DMS53 treated with DMSO at 0.1 percent for 48 hours (cell line): ENCODE data around the gene TMCC3.
"Not testable (repeated sequence)": the region's sequence is repeated elsewhere in the genome, so short reads cannot be mapped to it uniquely, and the experiment has no call there.

ENCODE experiments used
- DNase-seq: peaks from one replicate; lab custom pipeline; 2025; ENCODE audit not compliant: unreplicated experiment; lab: John Stamatoyannopoulos, UW

TMCC3 gene

DNA sequence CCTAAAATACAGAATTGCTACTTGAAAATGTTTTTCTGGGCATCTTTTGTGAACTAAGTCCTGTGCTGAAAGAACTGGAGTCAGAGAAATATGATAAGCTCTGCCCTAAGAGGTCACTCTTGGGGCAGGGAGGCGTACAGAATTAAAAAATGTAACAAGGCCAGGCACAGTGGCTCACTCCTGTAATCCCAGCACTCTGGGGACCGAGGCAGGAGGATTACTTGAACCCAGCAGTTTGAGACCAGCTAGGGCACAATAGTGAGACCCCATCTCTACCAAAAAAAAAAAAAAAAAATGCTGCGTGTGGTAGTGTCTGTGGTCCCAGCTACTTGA lies 46.0 kb downstream of the TMCC3 start:
- DNase-seq, result no peak

DNA sequence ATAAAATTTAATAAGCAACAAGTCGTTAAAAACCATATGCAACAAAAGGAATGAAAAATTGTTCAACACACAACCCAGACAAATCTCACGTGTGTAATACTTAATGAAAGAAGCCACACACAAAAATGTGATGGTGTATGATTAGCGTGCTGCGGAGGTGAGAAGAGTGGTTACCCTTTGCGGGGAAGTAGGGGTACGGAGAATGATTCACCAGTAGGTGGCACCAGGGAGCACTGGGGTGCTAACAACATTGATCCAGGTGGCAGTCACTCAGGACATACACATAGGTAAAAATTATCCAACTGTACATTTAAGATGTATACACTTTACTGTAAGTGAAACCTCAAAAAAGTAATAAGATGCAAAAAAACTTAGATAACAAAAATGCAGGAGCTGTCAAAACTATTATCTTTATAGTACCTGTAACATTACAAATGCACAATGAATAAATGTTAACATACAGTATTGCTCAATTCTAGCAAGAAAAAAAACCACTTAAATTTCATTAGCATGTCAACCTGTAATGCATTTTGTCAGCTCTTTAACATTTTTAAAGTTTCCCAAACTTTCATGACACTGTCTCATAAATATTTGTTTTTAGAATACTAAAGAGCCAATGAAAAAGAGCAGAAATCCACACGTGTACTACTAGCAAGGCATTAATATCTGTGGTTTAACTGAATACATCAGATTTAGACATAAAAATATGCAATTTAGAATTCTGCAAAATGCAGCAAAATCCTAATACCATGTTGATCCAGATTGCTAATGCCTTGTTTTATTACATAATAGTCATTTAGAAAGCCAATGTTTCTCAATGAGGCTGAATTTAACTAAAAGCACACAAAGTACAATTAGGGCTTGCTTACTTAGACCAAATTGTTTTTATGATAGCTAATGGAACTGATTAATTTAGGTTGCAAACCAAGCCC lies 46.7 kb downstream of the TMCC3 start:
- peak; percentile 39 for DNase-seq

DNA sequence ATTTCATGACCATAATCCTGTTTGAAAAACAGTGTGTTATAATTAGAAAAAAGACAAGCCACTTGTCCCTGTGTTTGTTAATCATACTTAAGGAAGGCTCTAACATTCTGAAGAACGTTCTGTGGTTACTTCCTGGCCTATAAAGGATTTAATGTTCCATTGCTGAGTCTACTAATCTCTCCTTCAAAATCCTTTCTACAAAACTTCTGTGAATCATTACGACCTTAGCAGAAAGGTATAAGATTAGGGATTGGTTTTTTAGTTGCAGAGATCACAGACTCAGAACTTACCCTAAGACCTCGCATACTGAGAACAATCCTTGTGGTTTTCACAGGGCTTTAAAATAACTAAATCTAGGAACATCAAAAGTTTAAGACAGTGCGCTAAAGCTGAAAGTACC lies 48.3 kb downstream of the TMCC3 start:
- DNase-seq, result no peak

DNA sequence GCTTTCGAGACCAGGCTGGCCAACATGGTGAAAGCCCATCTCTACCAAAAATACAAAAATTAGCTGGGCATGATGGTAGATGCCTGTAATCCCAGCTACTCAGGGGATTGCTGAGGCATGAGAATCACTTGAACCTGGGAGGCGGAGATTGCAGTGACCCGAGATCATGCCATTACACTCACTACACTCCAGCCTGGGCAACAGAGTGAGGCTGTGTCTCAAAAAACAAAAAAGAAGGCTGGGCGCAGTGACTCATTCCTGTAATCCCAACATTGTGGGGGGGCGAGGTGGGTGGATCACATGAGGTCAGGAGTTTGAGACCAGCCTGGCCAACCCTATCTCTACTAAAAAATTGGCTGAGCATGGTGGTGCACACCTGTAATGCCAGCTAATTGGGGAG lies 49.0 kb downstream of the TMCC3 start:
- DNase-seq, result not testable (repeated sequence)

DNA sequence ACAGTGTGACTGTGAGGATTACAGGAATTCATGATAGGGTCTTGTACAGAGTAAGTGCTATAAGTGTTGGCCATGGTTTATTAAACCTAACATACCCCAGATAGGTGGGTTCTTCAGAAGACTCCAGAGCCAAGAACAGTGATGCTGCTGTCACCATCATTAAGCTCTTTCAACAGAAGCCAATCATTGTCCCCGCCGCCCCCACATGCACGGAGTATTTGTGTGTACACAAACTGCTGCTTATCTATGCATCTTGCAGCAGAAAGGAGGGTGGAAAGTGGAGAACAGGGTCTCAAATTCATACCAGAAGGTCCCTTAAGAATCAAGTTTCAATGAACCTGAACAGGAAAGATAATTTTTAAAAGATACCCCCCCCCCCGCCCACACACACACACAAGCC lies 51.2 kb downstream of the TMCC3 start:
- no peak for DNase-seq

DNA sequence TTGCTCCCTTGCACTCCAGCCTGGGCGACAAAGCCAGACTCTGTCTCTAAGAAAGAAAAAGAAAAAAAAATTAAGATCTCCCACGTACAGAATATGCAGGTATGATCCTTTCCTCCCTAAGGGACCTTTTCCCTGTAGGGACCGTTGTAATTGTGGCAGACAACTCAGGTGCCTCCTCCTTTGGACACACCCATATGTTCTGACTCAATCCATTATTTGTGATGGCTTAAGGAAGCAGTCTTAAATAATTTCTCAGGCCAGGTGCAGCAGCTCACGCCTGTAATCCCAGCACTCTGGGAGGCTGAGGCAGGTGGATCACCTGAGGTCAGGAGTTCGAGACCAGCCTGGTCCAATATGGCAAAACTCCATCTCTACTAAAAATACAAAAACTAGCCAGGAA lies 53.1 kb downstream of the TMCC3 start:
- peak; percentile 73 for DNase-seq

DNA sequence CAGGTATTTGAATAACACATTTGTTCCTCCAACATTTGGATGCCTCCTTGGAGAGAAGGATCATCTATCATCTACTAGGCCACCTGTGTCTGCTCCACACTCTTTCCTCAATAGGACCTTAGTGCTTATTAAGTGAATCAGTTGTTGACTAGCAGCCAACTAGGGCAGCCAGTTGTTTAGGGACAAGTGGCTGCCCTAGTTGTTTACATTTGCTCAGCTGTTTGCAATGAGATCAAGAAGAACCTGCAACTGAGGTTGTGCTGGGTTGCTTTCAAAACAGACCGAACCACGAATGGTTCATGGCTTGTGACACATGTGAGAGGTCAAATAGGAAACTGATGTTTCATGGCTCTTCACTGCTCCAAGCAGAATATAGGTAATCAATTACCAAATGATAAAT lies 53.8 kb downstream of the TMCC3 start:
- peak; percentile 95 for DNase-seq

DNA sequence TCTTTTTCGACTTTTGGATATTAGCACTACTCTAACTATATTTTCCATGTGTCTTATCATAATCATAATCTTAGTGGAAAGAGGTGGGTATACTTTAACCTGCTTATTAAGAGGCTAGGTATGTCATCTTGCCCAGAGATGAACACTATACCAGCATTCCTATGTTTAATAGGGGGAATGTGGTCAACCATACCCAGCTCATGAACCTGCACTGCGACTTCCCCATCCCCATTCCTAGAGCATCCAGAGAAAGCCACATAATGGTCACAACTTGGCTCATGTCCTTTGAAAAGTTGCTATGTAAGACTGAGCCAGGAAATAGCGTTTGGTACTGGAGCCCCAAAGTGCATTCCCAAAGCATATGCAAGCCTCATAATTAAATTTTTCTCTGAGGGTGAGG lies 55.2 kb downstream of the TMCC3 start:
- no peak for DNase-seq

DNA sequence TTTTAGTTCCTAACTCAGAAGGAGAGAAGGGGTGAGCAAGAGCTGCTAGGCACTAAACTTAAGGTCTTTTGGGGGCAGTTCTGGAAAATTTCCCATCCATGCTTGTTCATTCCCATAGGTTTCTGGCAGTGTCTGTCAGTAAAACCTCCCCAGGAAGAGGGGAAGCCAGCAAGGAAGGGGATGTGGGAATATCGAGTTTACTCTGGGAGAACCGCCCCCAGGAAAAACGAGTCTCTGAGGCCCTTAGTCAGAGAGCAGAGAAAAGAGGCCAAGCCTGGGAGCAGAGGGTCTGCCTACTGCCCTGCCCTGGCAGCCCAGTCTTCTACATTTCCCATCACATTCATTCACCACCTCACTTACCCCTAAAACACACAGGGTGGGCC lies 55.9 kb downstream of the TMCC3 start:
- no peak for DNase-seq

DNA sequence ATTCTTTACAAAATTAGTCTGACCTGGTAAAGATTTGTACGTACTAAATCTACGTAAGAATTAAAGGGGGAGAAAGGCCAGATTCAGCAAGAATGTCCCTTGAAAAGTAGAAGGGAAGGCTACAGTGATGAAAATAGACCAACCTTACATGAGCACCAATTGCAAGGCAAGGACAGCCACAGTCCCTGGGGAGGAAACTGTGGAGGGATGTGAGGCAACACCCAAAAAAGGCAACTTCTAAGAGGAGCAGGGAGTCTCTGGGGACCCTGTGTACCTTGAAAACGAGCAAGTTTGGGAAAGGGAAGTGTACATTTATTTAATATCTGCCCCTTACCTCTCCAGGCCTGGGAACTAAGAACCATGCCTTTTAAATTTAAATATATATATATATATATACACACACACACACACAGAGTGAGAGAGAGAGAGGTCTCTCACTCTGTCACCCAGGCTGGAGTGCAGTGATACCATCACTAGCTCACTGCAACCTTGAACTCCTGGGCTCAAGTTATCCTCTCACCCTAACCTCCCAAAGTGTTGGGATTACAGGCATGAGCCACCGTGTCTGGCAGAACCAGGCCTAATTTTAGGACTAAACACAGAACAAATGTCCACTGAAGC lies 56.4 kb downstream of the TMCC3 start:
- DNase-seq, result no peak

DNA sequence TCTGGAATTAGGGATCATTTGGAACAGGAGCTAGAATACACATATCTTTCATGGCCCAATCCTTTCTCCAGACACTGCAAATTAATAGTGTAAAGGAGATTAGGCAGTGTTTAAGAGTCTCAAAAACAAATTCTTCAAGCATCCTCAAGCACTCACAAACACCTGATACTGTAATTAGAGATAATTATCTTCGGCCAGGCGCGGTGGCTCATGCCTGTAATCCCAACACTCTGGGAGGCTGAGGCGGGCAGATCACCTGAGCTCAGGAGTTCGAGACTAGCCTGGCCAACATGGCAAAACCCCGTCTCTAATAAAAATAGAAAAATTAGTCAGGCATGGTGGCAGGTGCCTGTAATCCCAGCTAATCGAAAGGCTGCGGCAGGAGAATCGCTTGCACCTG lies 57.6 kb downstream of the TMCC3 start:
- not testable (repeated sequence) for DNase-seq

DNA sequence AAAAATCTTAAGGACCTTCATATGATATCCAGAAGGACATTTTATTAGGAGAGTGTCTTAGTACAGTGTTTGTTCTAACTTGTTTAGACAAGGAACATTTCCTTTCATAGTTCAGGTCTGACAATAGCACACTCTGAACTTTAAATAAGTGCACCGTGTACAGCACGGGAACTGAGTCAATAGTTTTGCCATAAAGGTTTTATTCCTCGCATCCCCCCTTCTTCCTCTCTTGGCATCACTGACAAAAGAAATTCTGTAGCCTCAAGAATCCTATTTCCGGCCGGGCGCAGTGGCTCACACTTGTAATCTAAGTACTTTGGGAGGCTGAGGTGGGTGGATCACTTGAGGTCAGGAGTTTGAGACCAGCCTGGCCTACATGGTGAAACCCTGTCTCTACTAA lies 58.3 kb downstream of the TMCC3 start:
- DNase-seq, result no peak

DNA sequence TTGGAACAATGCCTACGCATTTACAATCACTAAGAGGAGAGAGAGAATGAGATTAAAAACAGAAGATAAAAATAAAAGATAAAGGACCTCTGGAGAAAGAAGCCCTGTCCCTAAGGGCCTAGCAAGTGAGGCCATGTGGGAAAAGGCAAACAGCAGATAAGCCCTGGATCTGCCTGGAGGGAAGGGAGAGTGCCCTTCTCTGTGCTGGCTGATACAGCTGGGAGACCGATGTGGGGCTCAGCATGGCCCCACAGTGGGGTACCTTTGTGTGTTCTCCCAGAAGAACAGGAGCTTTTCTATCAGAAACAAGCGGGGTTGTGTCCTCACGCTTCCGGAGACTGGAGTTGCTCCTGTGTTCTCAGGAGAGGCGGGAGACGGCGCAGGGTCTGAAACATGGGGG lies 59.9 kb downstream of the TMCC3 start:
- no peak for DNase-seq

DNA sequence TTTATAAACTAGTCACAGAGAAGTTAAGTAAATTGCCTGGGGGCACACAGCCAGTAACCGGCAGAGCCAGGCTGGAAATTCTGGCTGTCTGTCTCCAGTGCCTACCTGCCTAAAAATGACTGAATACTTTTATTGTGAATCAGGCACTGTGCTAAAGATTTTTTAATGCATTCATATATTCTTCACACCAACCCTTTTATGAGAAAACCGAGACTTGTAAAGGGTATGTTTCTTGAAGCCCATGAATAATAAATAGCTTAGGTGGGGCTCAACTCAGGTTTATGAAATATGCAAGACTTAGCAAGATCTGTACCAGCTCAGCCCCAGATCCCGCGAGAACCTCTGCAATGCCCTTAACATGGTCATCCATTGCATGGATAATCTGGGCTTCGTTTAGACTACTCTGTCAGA lies 60.8 kb downstream of the TMCC3 start:
- no peak for DNase-seq

DNA sequence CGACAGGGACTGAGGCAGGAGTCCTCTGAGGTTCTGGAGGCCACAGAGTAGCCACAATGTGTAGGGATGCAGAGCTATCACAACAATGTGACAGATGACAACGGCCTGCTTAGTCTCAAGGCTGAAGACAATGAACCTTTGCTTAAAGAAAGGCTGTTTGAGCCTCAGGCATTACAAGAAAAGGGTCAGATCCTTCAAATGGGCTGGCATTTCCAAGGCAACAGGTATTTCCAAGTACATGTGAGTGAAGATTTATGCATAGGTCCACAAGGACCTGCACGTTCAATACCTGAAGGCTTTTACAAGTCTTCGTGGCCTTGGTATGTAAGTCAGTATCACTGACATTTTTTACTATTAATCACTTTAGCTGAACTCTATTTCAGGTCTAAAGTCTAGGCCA lies 62.0 kb downstream of the TMCC3 start:
- no peak for DNase-seq

DNA sequence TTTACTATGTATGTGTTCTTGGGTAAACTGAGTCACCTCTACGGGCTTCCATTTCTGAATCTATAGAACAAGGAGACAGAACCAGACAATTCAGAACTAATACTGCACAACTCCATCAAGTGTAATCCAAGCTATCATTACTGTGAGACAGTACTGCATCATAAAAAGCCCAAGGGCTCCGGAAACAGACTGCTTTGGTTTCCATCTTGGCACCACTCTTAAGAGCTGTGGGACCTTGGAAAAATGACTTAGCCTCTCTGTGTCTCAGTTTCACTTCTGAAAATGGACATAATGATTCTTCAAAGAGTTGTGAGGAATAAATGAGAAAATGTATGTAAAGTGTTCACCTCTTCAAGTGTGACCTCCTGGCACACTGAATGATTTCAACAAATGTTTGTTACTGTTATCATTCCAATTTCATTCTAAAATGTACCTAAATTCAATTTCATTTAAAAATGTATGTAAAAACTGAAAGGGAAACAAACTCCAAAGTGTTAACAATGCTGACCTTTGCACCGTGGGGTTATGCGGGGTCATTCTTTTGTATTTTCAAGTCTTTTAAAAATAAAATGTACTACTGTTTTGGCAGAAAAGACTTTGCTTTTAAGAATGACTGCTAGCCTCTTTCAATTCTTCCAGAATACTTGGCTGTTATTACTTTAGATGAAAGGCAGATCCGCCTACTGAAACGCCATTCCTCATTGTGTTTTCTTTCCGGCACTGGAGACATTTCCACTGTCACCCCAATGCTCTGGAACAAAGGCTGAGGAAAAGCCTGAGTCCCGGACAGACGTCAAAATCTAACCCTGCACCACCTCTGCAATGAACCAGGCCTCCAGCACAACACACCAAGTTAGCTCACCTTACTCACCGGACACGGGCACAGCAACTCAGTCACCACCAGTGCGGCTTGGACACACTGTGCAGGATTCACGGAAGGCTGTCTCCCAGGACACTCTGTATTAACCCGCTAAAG lies 62.8 kb downstream of the TMCC3 start:
- no peak for DNase-seq

DNA sequence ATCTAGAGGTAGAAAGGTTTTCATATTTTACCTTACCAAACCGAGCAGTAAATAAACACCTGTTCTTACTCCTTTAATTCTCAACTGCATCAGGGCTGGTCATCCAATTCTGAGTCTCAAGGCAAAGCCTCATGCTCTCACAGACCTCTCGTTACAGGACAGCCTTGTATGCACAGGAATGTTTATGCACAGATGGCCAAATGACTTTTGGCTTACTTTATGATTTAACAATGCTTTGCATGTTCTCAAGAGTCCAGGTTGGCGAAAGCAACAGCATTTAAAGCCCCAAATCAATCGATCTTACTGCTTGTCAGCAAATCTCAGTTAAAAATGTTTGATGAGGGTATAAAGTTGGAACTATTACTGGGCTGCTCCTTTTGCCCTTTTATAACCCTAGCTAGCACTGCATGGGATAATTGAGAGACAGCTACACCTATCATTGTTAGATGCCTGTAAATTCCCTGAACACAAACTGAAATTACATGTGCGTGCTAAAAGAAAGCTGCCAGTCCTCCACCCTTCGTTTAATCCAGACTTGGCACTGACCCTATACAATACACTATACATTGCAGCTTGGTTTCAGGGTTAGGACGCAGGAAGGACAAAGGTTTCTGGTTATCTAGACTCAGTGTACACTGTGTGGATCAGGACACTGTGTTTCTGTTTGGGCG lies 63.6 kb downstream of the TMCC3 start:
- DNase-seq, result no peak

DNA sequence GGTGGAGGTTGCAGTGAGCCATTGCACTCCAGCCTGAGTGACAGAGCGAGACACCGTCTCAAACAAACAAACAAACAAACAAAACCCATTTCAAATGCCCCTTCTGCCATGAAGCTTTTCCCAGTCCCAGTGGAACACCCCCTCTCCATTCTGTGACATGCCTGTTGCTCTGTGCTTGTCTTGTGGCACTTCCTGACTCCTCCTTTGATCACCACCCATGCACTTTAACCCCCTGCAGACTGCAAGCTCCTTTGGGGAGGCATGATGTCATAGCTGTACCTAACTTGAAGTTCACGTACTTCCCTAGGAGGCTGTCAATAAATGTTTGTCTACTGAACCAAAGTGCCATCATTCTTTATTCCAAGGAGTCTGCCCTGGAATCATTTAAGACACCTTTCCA lies 64.7 kb downstream of the TMCC3 start:
- no peak for DNase-seq

DNA sequence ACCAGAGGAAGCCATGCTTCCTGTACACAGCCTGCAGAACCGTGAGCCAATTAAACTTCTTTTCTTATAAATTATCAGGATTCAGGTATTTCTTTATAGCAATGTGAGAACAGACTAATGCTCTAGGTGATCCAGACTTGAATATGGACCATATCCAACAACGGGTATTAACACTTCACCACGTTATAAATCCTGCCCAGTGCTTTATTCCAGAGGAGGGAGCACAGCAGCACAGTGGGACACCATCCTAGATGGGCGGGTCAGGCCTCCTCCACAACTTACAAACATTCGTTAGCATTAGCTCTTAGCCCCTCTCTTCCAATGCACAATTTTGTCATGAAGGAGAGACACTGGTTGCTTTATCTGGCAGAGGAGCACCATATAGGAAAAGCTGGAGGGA lies 66.0 kb downstream of the TMCC3 start:
- DNase-seq, result no peak

DNA sequence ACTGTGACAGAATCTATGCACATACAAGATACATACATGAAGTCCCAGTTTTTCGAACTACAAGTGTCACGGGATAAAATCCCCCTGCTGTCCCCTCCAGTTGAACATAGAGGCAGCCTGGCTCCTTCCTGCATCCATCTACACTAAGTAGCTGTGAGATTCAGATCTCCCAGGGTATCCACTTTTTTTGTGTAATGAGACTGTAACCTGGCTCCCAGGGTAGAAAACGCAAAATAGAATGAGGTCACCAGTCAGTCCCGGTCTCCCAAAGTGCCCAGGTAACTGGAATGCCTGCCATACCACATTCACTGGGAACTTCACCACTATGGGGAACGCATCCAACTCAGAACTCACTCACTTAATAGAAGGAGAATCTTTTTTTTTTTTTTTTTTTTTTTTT lies 67.8 kb downstream of the TMCC3 start:
- no peak for DNase-seq
